Brain pericyte (primary cell): Measurements from ENCODE around the gene PLEKHF1.
A peak's percentile ranks its signal among the peaks of the same experiment; 100 is the strongest.
"Not testable (repeated sequence)": the region's sequence is repeated elsewhere in the genome, so short reads cannot be mapped to it uniquely, and the experiment has no call there.

ENCODE experiments used
- DNase-seq: peaks from one replicate; pipeline ENCODE4 v3.0.0-alpha.2; 2012; ENCODE audit warnings: low read depth, low spot score

PLEKHF1 gene

DNA sequence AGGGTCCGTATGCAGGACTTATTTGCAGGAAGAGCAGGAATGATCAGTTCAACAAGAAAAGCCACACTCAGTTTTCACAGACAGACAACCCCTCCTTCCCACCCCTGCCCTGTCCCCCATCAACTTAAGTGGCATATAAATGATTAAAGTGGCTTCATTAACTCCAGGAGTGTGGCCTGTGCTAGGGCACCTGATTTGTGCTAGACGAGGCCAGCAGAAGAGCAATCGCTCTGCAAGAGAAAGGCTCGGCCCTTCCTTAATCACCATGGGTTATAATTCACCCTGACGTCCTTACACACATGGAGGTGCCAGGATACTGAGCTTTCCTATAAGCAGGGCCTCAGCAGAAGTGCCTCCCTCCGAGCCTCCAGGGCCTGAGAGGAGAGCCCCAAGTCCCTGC lies 35.2 kb downstream of the PLEKHF1 start:
- DNase-seq: no peak

DNA sequence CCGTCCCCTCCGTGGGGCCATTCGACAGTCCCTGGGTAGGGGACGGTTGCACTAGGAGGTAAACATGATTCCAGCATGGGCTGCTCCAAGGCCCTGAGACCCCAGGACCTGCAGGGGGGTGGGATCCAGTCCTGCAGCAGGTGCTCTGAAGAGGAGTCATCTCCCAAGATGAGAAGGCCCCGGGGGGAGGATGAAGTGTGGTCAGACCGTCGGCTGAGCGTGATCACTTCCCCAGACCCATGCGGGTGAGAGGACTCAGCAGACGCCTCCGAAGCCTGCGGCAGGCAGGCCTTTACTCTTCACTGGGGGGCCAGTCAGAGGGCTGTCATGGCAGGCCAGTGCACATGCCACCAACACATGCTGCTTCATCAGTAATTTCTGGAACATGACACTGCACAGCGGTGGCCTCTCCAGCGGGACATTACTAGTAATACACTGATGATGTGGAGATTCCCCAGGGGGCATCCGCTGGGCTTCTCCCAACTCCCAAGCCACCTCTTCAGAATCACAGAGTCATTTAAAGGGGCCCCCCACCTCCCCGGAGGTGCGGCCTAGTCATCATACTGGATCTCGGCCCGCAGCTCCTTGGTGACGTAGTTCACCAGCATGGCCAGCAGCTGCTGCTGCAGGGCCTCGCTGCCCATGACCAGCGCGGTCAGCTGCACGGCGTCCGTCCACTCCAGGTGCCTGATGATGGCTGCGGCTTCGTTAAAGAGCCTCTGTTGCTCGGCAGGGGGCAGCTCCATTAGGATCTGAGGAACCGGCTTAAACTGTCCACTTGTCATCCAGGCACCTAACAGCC lies 37.1 kb downstream of the PLEKHF1 start:
- DNase-seq: no peak

DNA sequence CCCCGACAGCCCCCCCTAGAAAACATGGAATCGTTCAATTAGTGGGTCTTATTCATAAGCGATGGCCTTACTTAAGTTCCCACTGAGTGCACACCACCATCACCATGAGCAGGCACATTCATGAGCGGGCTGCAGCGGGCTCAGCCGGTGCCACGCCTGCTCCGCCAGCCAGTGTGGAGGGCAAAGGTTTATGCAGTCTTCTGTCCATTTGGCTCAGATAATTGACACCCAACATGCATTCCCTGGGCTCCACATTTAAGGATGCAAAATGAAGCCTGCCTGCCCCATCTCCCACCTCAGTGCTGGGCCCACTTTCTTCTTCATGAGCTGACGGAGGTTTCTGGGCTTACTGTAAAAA lies 37.7 kb downstream of the PLEKHF1 start:
- no peak for DNase-seq

DNA sequence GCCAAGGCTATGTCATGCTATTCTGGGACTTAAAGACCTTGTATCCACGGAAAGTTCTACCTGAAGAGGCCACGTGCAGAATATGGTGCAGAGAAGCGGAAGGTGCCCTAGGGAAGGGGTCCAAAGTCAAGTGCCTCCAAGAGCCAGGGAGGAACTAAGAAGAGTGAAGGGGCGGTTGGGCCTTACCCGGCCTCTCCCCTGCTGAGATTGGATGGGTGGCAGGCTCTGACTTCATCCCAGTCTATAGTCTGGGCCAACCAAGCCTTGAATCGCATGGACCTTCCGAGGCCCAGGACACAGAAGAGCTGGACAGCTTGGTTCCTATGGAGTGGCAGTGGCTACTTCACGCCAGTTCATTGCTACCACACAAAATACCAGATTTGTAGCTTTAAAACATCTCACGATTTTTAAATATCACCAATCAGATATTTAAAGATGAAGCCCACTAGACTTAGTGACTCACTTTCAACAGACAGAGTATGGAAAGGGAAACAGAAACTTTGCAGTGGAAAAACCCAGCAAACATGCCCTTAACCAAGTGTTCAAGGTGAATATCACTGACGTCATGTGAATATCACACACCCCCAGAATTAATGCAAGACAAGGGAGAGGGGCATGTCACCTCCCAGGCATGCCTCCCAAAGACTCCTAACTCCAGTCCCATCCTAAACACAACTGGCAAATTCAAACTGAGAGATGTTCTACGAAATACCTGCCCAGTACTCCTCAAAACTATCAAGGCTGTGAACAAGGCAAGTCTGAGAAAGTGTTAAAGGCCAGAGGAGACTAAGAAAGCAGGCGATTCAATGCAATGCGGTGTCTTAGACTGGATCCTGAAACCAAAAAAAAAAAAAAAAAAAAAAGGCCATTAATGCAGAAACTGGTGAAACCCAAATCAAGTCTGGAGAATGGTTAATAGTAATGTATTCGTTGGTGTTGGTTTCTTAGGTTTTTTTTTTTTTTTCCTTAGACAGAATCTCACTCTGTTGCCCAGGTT lies 39.6 kb downstream of the PLEKHF1 start:
- DNase-seq: no peak

- DNase-seq: no peak
Observed at GRCh38 chr19:29705706-29706105, 40.4 kb downstream of the PLEKHF1 start.

DNA sequence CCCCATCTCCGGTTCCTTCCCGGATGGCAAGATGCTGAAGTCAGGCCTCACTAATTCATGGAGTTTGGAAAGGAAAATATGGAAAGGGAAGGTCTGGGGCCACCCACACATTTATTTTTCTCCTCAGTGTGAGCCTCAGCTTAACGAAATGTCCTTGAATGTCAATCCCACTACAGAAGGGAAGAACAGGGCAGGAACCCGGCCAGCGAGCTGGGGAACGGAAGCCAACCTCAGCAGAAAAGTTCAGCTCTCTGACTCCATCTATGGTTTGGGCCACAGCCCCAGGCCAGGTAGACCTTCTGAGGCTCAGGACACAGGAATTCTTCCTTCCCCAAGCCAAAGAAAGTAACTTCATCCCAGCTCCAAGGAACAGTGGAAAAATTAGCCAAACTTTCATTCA lies 41.4 kb downstream of the PLEKHF1 start:
- DNase-seq: no peak

DNA sequence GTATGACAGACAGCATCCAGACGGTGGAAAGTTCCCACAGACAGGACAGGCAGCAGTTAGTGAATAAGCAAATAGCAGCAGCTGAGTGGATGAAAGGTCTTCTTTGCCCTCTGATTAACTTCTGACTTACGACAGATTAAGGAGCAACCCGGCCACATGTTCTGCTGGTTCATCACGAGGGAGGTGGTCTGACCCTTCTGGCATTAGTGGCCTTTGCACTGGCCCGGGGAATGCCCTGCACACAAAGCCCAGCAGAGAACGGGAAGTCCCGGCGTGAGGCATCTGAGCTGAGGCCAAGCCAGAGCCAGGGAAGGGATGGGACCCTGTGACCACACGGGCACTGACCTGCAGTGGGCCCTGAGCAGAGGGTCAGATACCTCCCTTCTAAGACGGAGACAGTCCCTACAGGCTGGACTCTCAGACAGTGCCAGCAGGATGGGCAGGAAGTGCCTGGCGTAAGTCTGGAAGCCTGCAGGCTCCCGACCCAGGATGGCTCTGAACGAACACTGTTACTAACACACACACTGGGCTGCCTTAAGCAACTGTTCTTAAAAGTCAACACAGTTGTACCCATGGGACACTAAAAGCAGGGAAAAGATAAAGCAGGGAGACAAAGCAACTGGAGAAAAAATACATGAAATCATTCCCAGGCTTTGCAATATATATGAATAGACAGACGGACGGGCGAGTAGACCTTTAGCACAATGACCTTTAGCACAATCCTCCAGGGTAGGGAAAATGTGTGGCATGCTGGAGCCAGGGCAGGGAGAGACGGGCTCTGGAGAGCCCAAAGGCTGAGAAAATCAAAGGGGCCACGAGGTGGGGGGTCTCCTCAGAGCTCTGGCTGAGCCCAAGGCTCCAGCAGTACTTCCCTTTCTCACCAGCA lies 43.5 kb downstream of the PLEKHF1 start:
- DNase-seq: peak; percentile 24

GRCh38 chr19:29709440-29709798 lies 44.2 kb downstream of the PLEKHF1 start:
- not testable (repeated sequence) for DNase-seq

GRCh38 chr19:29711584-29712132 lies 46.4 kb downstream of the PLEKHF1 start:
- DNase-seq: no peak

- DNase-seq: no peak
Observed at GRCh38 chr19:29712744-29713516, 47.7 kb downstream of the PLEKHF1 start.

- no peak for DNase-seq
Observed at GRCh38 chr19:29714371-29714952, 49.2 kb downstream of the PLEKHF1 start.

DNA sequence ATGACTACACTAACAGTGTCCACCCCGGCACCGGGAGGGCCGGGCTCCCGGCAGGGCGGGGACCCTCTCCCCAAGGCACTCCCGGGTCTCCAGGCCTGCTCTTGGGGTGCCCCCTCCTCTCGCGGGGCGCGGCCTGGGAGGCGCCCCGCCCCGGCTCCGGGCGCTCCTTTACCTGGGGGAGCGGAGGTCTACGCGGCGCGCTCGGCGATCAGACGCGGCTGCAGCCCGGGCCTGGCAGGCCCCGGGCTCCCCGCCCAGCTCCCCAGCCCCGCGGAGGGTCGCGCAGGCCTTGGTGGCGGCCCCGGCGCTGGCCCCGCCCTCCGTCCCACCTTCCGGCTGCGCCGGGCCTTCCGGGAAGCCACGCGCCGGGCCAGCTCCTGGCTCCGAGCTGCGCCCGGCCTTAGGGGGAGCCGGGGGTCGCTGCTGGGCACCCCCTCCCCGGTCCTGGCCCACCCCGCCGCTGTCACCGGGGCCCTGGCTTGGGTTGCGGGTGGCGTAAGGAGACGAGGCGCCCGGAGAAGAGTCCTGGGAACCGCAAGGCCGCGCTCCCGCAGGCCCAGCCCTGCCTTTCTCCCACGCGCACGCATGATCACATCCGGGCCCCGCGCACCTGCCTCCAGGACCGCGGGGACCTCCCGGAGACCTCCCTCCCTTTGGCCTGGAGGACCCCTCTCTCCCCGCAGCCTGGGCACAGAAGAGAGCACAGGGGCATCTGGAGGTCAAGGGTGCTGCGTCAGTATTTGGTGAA lies 49.9 kb downstream of the PLEKHF1 start, which contains the start of gene C19orf12:
TSS of gene C19orf12 (minus strand) at position 309 of the 748 bp plus-strand sequence. CDS start 6,848 bp downstream, outside the sequence.
- DNase-seq: no peak

DNA sequence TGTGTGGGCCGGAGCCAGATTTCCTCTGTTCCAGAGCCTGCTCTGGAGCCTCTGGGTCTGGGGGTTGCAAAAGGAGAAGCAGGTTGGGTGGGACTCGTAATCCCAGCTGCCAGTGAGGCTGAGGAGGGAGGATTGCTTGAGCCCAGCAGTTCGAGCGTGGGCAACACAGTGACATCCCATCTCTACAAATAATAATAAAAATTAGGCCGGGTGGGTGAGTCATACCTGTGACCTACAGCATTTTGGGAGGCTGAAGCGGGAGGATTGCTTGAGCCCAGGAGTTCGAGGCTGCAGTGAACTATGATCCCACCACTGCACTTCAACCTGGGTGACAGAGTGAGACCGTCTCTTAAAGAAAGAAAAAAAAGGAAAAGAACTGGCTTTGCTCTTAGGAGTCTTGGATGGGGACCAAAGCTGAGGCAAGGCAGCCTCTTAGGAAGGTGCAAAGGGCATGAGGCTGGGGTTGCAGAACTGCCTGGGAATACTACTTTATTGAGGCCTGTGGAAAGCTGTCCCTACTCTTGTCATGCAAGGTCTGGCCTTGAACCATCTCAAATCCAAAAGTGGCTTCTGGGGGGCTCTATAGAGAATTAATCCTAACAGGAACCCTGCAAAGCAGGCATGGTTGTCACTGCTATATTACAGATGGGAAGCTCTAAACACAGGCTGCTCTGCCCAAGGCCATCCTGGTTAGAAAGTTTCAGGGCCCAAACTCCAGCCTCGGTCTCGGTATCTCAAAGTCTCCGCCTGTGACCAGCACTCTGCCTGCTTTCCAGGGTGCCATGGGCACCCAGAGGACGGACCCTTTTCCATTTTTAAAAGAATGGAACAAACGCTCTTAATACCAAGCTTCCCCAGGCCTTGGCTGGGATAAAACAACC lies 50.7 kb downstream of the PLEKHF1 start:
- DNase-seq: no peak

DNA sequence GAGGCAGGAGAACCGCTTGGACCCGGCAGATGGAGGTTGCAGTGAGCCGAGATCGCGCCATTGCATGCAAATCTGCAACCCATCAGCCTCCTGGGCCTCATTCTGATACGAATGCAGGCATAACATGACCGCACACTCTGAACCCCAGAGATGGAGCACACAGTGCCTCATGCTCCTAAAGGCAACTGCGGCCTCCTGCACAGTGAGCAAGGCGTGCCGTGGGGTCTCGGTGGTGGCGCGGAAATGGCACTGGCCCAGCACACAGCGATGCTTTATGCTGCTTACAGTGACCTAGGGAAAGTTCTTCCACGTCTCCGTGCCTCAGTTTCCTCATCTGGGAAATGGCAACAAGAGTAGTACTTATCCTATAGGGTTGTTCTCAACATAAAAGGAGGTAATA lies 51.8 kb downstream of the PLEKHF1 start:
- no peak for DNase-seq

DNA sequence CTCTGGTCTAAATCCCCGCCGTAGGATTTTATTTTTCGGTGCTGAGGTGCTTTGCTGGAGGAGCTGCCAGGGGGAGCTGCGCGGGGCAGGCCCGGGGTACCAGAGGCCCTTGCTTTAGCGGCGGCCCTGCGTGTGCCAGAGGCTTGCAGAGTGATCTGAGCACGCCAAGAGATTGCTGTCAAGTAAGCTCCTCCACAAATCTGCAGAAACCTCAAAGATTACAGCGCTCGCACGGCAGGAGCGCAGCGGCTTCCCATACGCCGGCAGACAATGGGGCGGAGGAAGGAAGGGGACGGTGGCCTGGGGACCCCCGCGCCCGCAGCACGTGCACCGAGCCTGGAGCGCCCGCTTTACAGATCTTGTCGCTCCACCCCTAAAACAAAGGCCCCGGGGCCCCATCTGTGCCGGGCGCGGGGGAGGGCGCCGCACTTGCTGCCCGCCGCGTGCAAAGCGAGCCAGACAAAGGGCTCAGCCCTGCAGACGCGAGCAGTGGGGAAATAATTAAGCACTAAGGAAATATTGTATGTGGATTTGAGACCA lies 58.9 kb downstream of the PLEKHF1 start:
- DNase-seq: no peak

- DNase-seq: no peak
Observed at GRCh38 chr19:29724746-29725145, 59.5 kb downstream of the PLEKHF1 start.
